ENCODE data around the gene KLHL22.

KLHL22 gene

GRCh38 chr22:20442485-20443284 is 52.9 kb downstream of the KLHL22 start:
- DNase-seq: no peak

GRCh38 chr22:20441631-20442484 is 53.7 kb downstream of the KLHL22 start:
- no peak for DNase-seq

GRCh38 chr22:20440637-20441591 is 54.7 kb downstream of the KLHL22 start:
- DNase-seq: no peak

GRCh38 chr22:20439928-20440575 is 55.5 kb downstream of the KLHL22 start:
- DNase-seq: no peak

- DNase-seq: no peak
These were observed 56.1 kb downstream of the KLHL22 start for GRCh38 chr22:20439556-20439927.

GRCh38 chr22:20438678-20439492 is 56.7 kb downstream of the KLHL22 start:
- DNase-seq: no peak

- DNase-seq: no peak
These were observed 57.2 kb downstream of the KLHL22 start for GRCh38 chr22:20438427-20438677.

GRCh38 chr22:20437613-20438426 is 57.8 kb downstream of the KLHL22 start, which contains the start of gene SCARF2:
Gene SCARF2 (minus strand): TSS chr22:20437825. CDS start chr22:20437754, 71 bp downstream.
- no peak for DNase-seq

GRCh38 chr22:20436768-20437612 is 58.6 kb downstream of the KLHL22 start:
- no peak for DNase-seq

GRCh38 chr22:20436307-20436767 is 59.3 kb downstream of the KLHL22 start:
- no peak for DNase-seq

- DNase-seq: no peak
These were observed 59.9 kb downstream of the KLHL22 start for GRCh38 chr22:20435436-20436306.

- no peak for DNase-seq
These were observed 60.8 kb downstream of the KLHL22 start for GRCh38 chr22:20434773-20435172.

GRCh38 chr22:20434264-20434751 is 61.3 kb downstream of the KLHL22 start:
- no peak for DNase-seq

- DNase-seq: no peak
These were observed 61.8 kb downstream of the KLHL22 start for GRCh38 chr22:20433686-20434241.

GRCh38 chr22:20433191-20433590 is 62.4 kb downstream of the KLHL22 start:
- DNase-seq: no peak

GRCh38 chr22:20432244-20432686 is 63.3 kb downstream of the KLHL22 start:
- no peak for DNase-seq

GRCh38 chr22:20431511-20432192 is 63.9 kb downstream of the KLHL22 start:
- no peak for DNase-seq
